Stimulated activated CD8-positive, alpha-beta memory T cell treated with anti-CD3 and anti-CD28 coated beads, Interleukin-4, amount 100 ng/mL, for 4 hours (primary cell): ENCODE results near the gene C12orf75.
A peak's percentile ranks its signal among the peaks of the same experiment; 100 is the strongest.

Source experiments
- DNase-seq, 2 donors: peaks; one replicate each; pipeline ENCODE4 v3.0.0-alpha.2; 2020; ENCODE audit warnings: low read depth in 2 of 2, low spot score in 1 of 2

C12orf75 gene

GRCh38 chr12:105409801-105410471 lies 79.4 kb downstream of the C12orf75 start:
- DNase-seq = no peak

GRCh38 chr12:105413911-105414487 lies 83.5 kb downstream of the C12orf75 start:
- DNase-seq = no peak

- no peak for DNase-seq
Measured at GRCh38 chr12:105417732-105418131, 87.2 kb downstream of the C12orf75 start.

GRCh38 chr12:105418229-105418628 lies 87.7 kb downstream of the C12orf75 start:
- DNase-seq = no peak

- DNase-seq = no peak
Measured at GRCh38 chr12:105418821-105419291, 88.4 kb downstream of the C12orf75 start.

GRCh38 chr12:105419606-105420005 lies 89.1 kb downstream of the C12orf75 start:
- DNase-seq = no peak

GRCh38 chr12:105420046-105420445 lies 89.6 kb downstream of the C12orf75 start:
- DNase-seq = no peak

- peak; percentile 5 to 13 for DNase-seq
Measured at GRCh38 chr12:105420659-105421240, 90.3 kb downstream of the C12orf75 start.
